HCT116 (cell line): ENCODE results near the gene PRRX2. TPM values are rescaled to one million over a fixed set of nuclear protein-coding genes. Genes with fewer than 3 reads are reported as not detected.

ENCODE experiments used
- ATAC-seq: fragments of 200-7000 bp; cut with Tn5 transposase; 2 replicates; pipeline ENCODE4 v1.9.1; 2020; ENCODE audit warnings: mild to moderate bottlenecking, moderate library complexity
- BruUV-seq: library from RNA; stranded (reverse); fragments of 400-500 nt; replicated peaks from 2 replicates; lab custom pipeline; 2021; lab: Mats Ljungman, UMichigan
- CTCF ChIA-PET: fragments of 300-600 bp; sonication (Branson Sonifier 250); formaldehyde crosslinking; loops from one replicate; lab custom pipeline; 2021; ENCODE audit warnings: antibody characterized with exemption; lab: Charles Lee
- POLR2A ChIA-PET: fragments of 300-600, 350-600 bp; sonication (Branson Sonifier 250); formaldehyde crosslinking; loops from one replicate; lab custom pipeline; 2021; ENCODE audit warnings: antibody characterized with exemption; lab: Charles Lee
- RAD21 ChIA-PET, 2 experiments: fragments of 300-600 bp; sonication (Branson Sonifier 250); formaldehyde crosslinking; loops; one replicate each; lab custom pipeline; 2023; ENCODE audit warnings: low total read pairs in 2 of 2; ENCODE audit not compliant: uncharacterized antibody in 2 of 2, unreplicated experiment in 2 of 2, low non-redundant PET in 1 of 2; lab: Charles Lee
- DNase-seq: peaks from one replicate; pipeline ENCODE4 v3.0.0-alpha.2; 2010; ENCODE audit warnings: low read depth, low spot score
- H2AFZ ChIP-seq: fragments of 200-600 bp; shearing (Covaris generic), sonication (generic); 2 replicates; pipeline ENCODE4 v1.6.1; 2017; ENCODE audit warnings: low read depth, mixed run types, mixed read lengths, antibody characterized with exemption, low read length; ENCODE audit not compliant: poor library complexity, severe bottlenecking
- H3K27ac ChIP-seq: 2 replicates; pipeline ENCODE4 v1.5.1; 2012; ENCODE audit warnings: low read depth, low read length
- H3K27me3 ChIP-seq: fragments of 200-600 bp; sonication (generic); 2 replicates; pipeline ENCODE4 v1.6.1; 2016; ENCODE audit warnings: mixed run types, low read length, mixed read lengths; ENCODE audit not compliant: insufficient read depth
- H3K36me3 ChIP-seq, 2 experiments: fragments of 200-500 bp in 1 of 2; fragments of 200-600 bp in 1 of 2; sonication (Bioruptor generic) in 1 of 2; sonication (generic) in 1 of 2; 2 replicates each; pipeline versions ENCODE4 v1.5.1 to v1.6.1; 2014 to 2016; ENCODE audit warnings: low read length in 2 of 2, inconsistent platforms in 1 of 2, mixed read lengths in 1 of 2, mixed run types in 1 of 2; ENCODE audit not compliant: insufficient read depth in 2 of 2, control insufficient read depth in 1 of 2
- H3K4me1 ChIP-seq, 2 experiments: fragments of 200-600 bp in 1 of 2; sonication (generic) in 1 of 2; 2 replicates each; pipeline versions ENCODE4 v1.5.1 to v1.6.1; 2012 to 2017; ENCODE audit warnings: low read length in 2 of 2, inconsistent platforms in 1 of 2, mild to moderate bottlenecking in 1 of 2, mixed read lengths in 1 of 2, mixed run types in 1 of 2, moderate library complexity in 1 of 2; ENCODE audit not compliant: insufficient read depth in 2 of 2, control insufficient read depth in 1 of 2
- H3K4me2 ChIP-seq: fragments of 200-600 bp; sonication (generic); 2 replicates; pipeline ENCODE4 v1.6.1; 2017; ENCODE audit warnings: mixed run types, low read length, mixed read lengths
- H3K4me3 ChIP-seq, 2 experiments: fragments of 200-600 bp in 1 of 2; sonication (generic) in 1 of 2; replicated peaks in 1 of 2; 2 replicates each; pipeline ENCODE4 v1.5.1; 2011 to 2016; ENCODE audit warnings: low read length in 2 of 2, control low read depth in 1 of 2, low read depth in 1 of 2, mild to moderate bottlenecking in 1 of 2, mixed read lengths in 1 of 2, mixed run types in 1 of 2
- H3K79me2 ChIP-seq: fragments of 200-600 bp; sonication (generic); 2 replicates; pipeline ENCODE4 v1.6.1; 2017; ENCODE audit warnings: mild to moderate bottlenecking, mixed run types, low read length, moderate library complexity, mixed read lengths; ENCODE audit not compliant: insufficient read depth
- H3K9ac ChIP-seq: fragments of 200-600 bp; sonication (generic); 2 replicates; pipeline ENCODE4 v1.6.1; 2016; ENCODE audit warnings: low read length, mixed read lengths
- H3K9me2 ChIP-seq: fragments of 200-600 bp; sonication (generic), shearing (Covaris generic); 2 replicates; pipeline ENCODE4 v1.6.1; 2017; ENCODE audit warnings: mixed run types, mild to moderate bottlenecking, moderate library complexity; ENCODE audit not compliant: insufficient read depth
- H3K9me3 ChIP-seq, 2 experiments: fragments of 200-500 bp in 1 of 2; fragments of 200-600 bp in 1 of 2; sonication (Bioruptor generic) in 1 of 2; sonication (generic) in 1 of 2; 2 replicates each; pipeline ENCODE4 v1.6.1; 2014 to 2017; ENCODE audit warnings: low read length in 2 of 2, mixed read lengths in 2 of 2, inconsistent platforms in 1 of 2, low read depth in 1 of 2, mild to moderate bottlenecking in 1 of 2, mixed run types in 1 of 2, moderate library complexity in 1 of 2; ENCODE audit not compliant: control insufficient read depth in 1 of 2, insufficient read depth in 1 of 2
- H4K20me1 ChIP-seq: fragments of 200-600 bp; sonication (generic), shearing (Covaris generic); 2 replicates; pipeline ENCODE4 v1.6.1; 2017; ENCODE audit warnings: mixed run types, mild to moderate bottlenecking, moderate library complexity; ENCODE audit not compliant: insufficient read depth
- ATF3 ChIP-seq: IDR thresholded peaks from 2 replicates; pipeline ENCODE4 v1.6.1; 2012
- CBX3 ChIP-seq: IDR thresholded peaks from 2 replicates; pipeline ENCODE4 v1.6.1; 2012; ENCODE audit warnings: low read depth
- CEBPB ChIP-seq: IDR thresholded peaks from 2 replicates; pipeline ENCODE4 v1.6.1; 2012; ENCODE audit warnings: low read depth
- CTCF ChIP-seq, 3 experiments: fragments of 200-600 bp in 1 of 3; sonication (generic) in 1 of 3; IDR thresholded peaks in 2 of 3; conservative IDR thresholded peaks in 1 of 3; 2 replicates each; pipeline ENCODE4 v1.5.1; 2012 to 2017; ENCODE audit warnings: low read depth in 2 of 3, low read length in 2 of 3, antibody characterized with exemption in 1 of 3, borderline replicate concordance in 1 of 3, control low read depth in 1 of 3, mild to moderate bottlenecking in 1 of 3, mixed read lengths in 1 of 3, mixed run types in 1 of 3, moderate library complexity in 1 of 3; ENCODE audit not compliant: insufficient read depth in 1 of 3
- EGR1 ChIP-seq: IDR thresholded peaks from 2 replicates; pipeline ENCODE4 v1.6.1; 2012; ENCODE audit warnings: low read depth
- ELF1 ChIP-seq: IDR thresholded peaks from 2 replicates; pipeline ENCODE4 v1.6.1; 2012; ENCODE audit warnings: low read depth, borderline replicate concordance
- FOSL1 ChIP-seq: IDR thresholded peaks from 2 replicates; pipeline ENCODE4 v1.6.1; 2012; ENCODE audit warnings: low read depth
- JUND ChIP-seq: IDR thresholded peaks from 2 replicates; pipeline ENCODE4 v1.6.1; 2012
- POLR2A ChIP-seq: IDR thresholded peaks from 2 replicates; pipeline ENCODE4 v1.7.0; 2011; ENCODE audit warnings: borderline replicate concordance; ENCODE audit not compliant: insufficient read depth, insufficient read length; ENCODE audit errors: extremely low read depth
- POLR2AphosphoS5 ChIP-seq: IDR thresholded peaks from 2 replicates; pipeline ENCODE4 v1.6.1; 2011; ENCODE audit warnings: mild to moderate bottlenecking, low read depth, low read length, moderate library complexity
- RAD21 ChIP-seq: IDR thresholded peaks from 2 replicates; pipeline ENCODE4 v1.6.1; 2012; ENCODE audit warnings: low read depth, mild to moderate bottlenecking
- REST ChIP-seq: IDR thresholded peaks from 2 replicates; pipeline ENCODE4 v1.6.1; 2012; ENCODE audit warnings: low read depth
- SIN3A ChIP-seq: IDR thresholded peaks from 2 replicates; pipeline ENCODE4 v1.6.1; 2012; ENCODE audit warnings: low read depth
- SP1 ChIP-seq: IDR thresholded peaks from 2 replicates; pipeline ENCODE4 v1.6.1; 2012; ENCODE audit warnings: low read depth
- SRF ChIP-seq: IDR thresholded peaks from 2 replicates; pipeline ENCODE4 v1.6.1; 2012; ENCODE audit warnings: low read depth
- TCF7L2 ChIP-seq: IDR thresholded peaks from 2 replicates; pipeline ENCODE4 v1.7.0; 2011; ENCODE audit warnings: borderline replicate concordance, inconsistent platforms; ENCODE audit not compliant: insufficient read depth, insufficient read length; ENCODE audit errors: extremely low read depth
- YY1 ChIP-seq: IDR thresholded peaks from 2 replicates; pipeline ENCODE4 v1.6.1; 2011; ENCODE audit warnings: low read length, low read depth, moderate library complexity, mild to moderate bottlenecking; ENCODE audit not compliant: insufficient replicate concordance; ENCODE audit errors: extremely low read depth
- ZFX ChIP-seq: fragments of 450-650 bp; IDR thresholded peaks from 2 replicates; pipeline ENCODE4 v1.6.1; 2017
- intact Hi-C: fragments of 100-400 bp; cut with micrococcal nuclease; formaldehyde crosslinking; loops from 2 replicates; pipeline ENCODE4 v1.10.0; 2022
- total RNA-seq: library from RNA; stranded (reverse); gene quantifications from one replicate; pipeline ENCODE4 v1.2.1, GENCODE V29; 2021; ENCODE audit not compliant: unreplicated experiment
- TF ChIP-seq, protein P1 (sequence below): IDR thresholded peaks from 2 replicates; pipeline ENCODE4 v1.6.1; 2011; ENCODE audit warnings: mild to moderate bottlenecking, low read length, moderate library complexity; ENCODE audit not compliant: insufficient replicate concordance; ENCODE audit errors: extremely low read depth
- TF ChIP-seq, protein P2 (sequence below): IDR thresholded peaks from 2 replicates; pipeline ENCODE4 v1.6.1; 2012

The PRRX2 gene
- total RNA-seq, 1 experiment from 2014 or later = 25.5 TPM

DNA sequence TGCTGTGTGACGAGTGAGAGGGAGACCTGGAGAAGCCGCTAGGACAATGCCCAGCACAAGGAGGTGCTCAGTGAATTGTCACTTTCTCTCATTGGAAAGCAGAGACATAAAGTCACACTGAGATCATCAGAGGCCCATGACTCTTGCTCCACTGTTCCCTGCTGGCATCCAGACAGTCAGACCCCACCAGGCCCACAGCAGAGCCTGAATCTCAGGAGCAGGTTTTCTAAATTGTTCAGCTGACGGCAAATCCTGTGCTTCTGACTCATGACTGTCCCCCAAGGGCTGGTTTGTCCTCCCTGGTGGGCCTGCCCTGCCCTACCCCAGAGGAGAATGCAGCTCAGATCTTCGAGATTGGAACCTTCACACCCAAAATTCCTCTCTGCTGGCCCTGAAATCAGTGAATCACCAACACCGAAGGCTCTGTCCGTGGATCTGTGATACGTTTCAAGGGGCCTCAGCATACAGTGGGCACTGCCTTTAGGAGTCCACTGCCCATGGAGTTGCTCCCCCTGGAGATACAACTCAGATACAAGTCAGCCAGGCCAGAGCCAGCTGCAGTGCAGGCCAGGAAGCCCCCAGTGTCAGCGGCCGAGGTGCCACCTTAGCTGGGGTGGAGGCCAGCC is 84.7 kb downstream of the PRRX2 start:
- TF ChIP-seq SRF (no peak), CBX3 (no peak), REST (no peak), CTCF (IDR thresholded peaks at IDR 0.05 in 2 of 3, conservative IDR thresholded peaks at IDR 0.05 in 1 of 3; ENCODE audit: borderline replicate concordance in 1 of 3, insufficient read depth in 1 of 3, low read depth in 2 of 3, low read length in 2 of 3) (no peak), ELF1 (no peak), CEBPB (no peak), SIN3A (no peak), YY1 (no peak), ATF3 (no peak), JUND (no peak), ZFX (no peak), POLR2AphosphoS5 (no peak), SP1 (no peak), TCF7L2 (no peak), POLR2A (no peak), RAD21 (no peak), FOSL1 (no peak), EGR1 (no peak)
- TF ChIP-seq, protein P1, sequence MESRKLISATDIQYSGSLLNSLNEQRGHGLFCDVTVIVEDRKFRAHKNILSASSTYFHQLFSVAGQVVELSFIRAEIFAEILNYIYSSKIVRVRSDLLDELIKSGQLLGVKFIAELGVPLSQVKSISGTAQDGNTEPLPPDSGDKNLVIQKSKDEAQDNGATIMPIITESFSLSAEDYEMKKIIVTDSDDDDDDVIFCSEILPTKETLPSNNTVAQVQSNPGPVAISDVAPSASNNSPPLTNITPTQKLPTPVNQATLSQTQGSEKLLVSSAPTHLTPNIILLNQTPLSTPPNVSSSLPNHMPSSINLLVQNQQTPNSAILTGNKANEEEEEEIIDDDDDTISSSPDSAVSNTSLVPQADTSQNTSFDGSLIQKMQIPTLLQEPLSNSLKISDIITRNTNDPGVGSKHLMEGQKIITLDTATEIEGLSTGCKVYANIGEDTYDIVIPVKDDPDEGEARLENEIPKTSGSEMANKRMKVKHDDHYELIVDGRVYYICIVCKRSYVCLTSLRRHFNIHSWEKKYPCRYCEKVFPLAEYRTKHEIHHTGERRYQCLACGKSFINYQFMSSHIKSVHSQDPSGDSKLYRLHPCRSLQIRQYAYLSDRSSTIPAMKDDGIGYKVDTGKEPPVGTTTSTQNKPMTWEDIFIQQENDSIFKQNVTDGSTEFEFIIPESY = no peak
- TF ChIP-seq, protein P2, sequence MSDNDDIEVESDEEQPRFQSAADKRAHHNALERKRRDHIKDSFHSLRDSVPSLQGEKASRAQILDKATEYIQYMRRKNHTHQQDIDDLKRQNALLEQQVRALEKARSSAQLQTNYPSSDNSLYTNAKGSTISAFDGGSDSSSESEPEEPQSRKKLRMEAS = no peak
- DNase-seq (no peak), ATAC-seq (no peak)
- CTCF ChIA-PET = interaction anchor here (1.0 kb wide), 1 partner anchor 12 kb away, joined by 4 read pairs; no protein-coding TSS in a partner anchor
- POLR2A ChIA-PET = no interaction called here
- H3K4me1 ChIP-seq = peaks cover 26 to 46% of the 10 kb centered on the region in 2 experiments
- no peaks in the 10 kb centered on the region for H4K20me1 ChIP-seq
- no peak overlapping the region for H2AFZ ChIP-seq
- no peaks in the 10 kb centered on the region for H3K27me3 ChIP-seq
- H3K79me2 ChIP-seq = no peaks in the 10 kb centered on the region
- no peaks in the 10 kb centered on the region for H3K36me3 ChIP-seq
- no peak overlapping the region for H3K4me3 ChIP-seq
- H3K9ac ChIP-seq = no peak overlapping the region
- BruUV-seq = no TSS peak
- RAD21 ChIA-PET = no interaction called here
- intact Hi-C loops = no loop called here
- no peaks in the 10 kb centered on the region for H3K9me2 ChIP-seq
- no peaks in the 10 kb centered on the region for H3K9me3 ChIP-seq
- H3K4me2 ChIP-seq = peak overlapping the region; percentile 20; the same call in 1 of the 2 replicates
- H3K27ac ChIP-seq = no peak overlapping the region
